PC-9 (cell line): ENCODE results near the gene OSBPL8. TPM values are rescaled to one million over a fixed set of nuclear protein-coding genes. Genes with fewer than 3 reads are reported as not detected.

Source experiments
- BruUV-seq: library from RNA; stranded (reverse); fragments of 400-500 nt; replicated peaks from 2 replicates; lab custom pipeline; 2021; lab: Mats Ljungman, UMichigan
- CTCF ChIA-PET: fragments of 300-600 bp; sonication (Branson Sonifier 250); formaldehyde crosslinking; loops from one replicate; lab custom pipeline; 2022; ENCODE audit warnings: antibody characterized with exemption; lab: Charles Lee
- POLR2A ChIA-PET: fragments of 300-600 bp; sonication (Branson Sonifier 250); formaldehyde crosslinking; loops from one replicate; lab custom pipeline; 2022; ENCODE audit warnings: antibody characterized with exemption; ENCODE audit not compliant: unreplicated experiment; lab: Charles Lee
- DNase-seq, 2 experiments: peaks; one replicate each; pipeline versions ENCODE4 v3.0.0 to v3.0.0-alpha.2; 2015 to 2022; ENCODE audit warnings: mixed read lengths in 1 of 2
- H2AFZ ChIP-seq: fragments of 200-600 bp; sonication (generic); 2 replicates; pipeline ENCODE4 v1.8.1; 2017; ENCODE audit warnings: antibody characterized with exemption
- H3F3A ChIP-seq: fragments of 200-600 bp; sonication (generic); 2 replicates; pipeline ENCODE4 v1.8.1; 2017; ENCODE audit warnings: antibody characterized with exemption, mild to moderate bottlenecking, low read depth; ENCODE audit not compliant: insufficient read depth
- H3K27ac ChIP-seq: fragments of 200-600 bp; sonication (generic); 2 replicates; pipeline ENCODE4 v1.6.1; 2016; ENCODE audit warnings: mixed run types
- H3K27me3 ChIP-seq: fragments of 200-600 bp; sonication (generic); 2 replicates; pipeline ENCODE4 v1.6.1; 2016; ENCODE audit warnings: low read depth, mixed run types; ENCODE audit not compliant: insufficient read depth
- H3K36me3 ChIP-seq: fragments of 200-600 bp; sonication (generic); 2 replicates; pipeline ENCODE4 v1.6.1; 2016; ENCODE audit warnings: low read depth, mixed run types
- H3K4me1 ChIP-seq: fragments of 200-600 bp; sonication (generic); replicated peaks from 2 replicates; pipeline ENCODE4 v1.6.1; 2016; ENCODE audit warnings: mixed run types; ENCODE audit not compliant: insufficient read depth
- H3K4me2 ChIP-seq: fragments of 200-600 bp; sonication (generic); 2 replicates; pipeline ENCODE4 v1.6.1; 2017; ENCODE audit warnings: mixed run types
- H3K4me3 ChIP-seq: fragments of 200-600 bp; sonication (generic); 2 replicates; pipeline ENCODE4 v1.6.1; 2016; ENCODE audit warnings: mixed run types
- H3K79me2 ChIP-seq: fragments of 200-600 bp; sonication (generic); 2 replicates; pipeline ENCODE4 v1.6.1; 2017; ENCODE audit warnings: low read depth, mixed run types
- H3K9me2 ChIP-seq: fragments of 200-600 bp; sonication (generic); 2 replicates; pipeline ENCODE4 v1.8.1; 2017; ENCODE audit warnings: mild to moderate bottlenecking; ENCODE audit not compliant: insufficient read depth
- H3K9me3 ChIP-seq: fragments of 200-600 bp; sonication (generic); 2 replicates; pipeline ENCODE4 v1.8.1; 2016; ENCODE audit warnings: low read depth; ENCODE audit not compliant: insufficient read depth
- H4K20me1 ChIP-seq: fragments of 200-600 bp; sonication (generic); 2 replicates; pipeline ENCODE4 v1.8.1; 2017; ENCODE audit not compliant: insufficient read depth
- EZH2 ChIP-seq: fragments of 200-600 bp; sonication (generic); IDR thresholded peaks from 2 replicates; pipeline ENCODE4 v1.8.0; 2017; ENCODE audit warnings: antibody characterized with exemption, low read depth
- intact Hi-C: fragments of 100-400 bp; cut with micrococcal nuclease; formaldehyde crosslinking; loops from one replicate; pipeline ENCODE4 v1.10.0; 2022; ENCODE audit not compliant: unreplicated experiment
- total RNA-seq: library from RNA; stranded (reverse); gene quantifications from 2 replicates; pipeline ENCODE4 v1.2.3, GENCODE V29; 2021
- TF ChIP-seq, protein P1 (sequence below): fragments of 200-600 bp; sonication (generic); conservative IDR thresholded peaks from 2 replicates; pipeline ENCODE4 v1.6.1; 2017; ENCODE audit warnings: mixed run types, antibody characterized with exemption, mild to moderate bottlenecking, moderate library complexity

OSBPL8 gene
- total RNA-seq, 1 experiment from 2014 or later, result 53.2 TPM

DNA sequence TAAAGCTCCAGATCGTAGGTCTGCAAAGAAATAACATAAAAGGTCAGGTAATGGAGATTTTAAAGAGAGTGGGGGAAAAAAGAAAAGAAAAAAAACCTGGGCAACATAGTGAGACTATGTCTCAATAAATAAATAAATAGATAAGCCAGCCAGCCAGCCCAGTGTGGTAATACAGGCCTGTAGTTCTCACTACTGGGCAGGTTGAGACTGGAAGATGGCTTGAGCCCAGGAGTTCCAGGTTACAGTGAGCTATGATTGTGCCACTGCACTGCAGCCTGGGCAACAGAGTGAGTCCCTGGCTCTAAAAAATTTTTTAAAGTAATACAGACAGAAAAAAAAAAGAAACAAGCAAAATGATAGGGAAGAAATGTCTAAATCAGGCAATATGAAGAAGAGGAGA is 168.1 kb downstream of the OSBPL8 start:
- Histone ChIP-seq H3K4me1 (no peaks in the 10 kb centered on the region), H3K36me3 (no peaks in the 10 kb centered on the region), H3F3A (0 out of 2 replicates have a peak, but pooled peaks cover 4% of the 10 kb centered on the region), H3K9me3 (no peaks in the 10 kb centered on the region), H3K27me3 (no peaks in the 10 kb centered on the region), H3K4me3 (no peak overlapping the region), H3K27ac (no peak overlapping the region), H2AFZ (no peak overlapping the region), H4K20me1 (no peaks in the 10 kb centered on the region; the same call in 1 of the 2 replicates), H3K9me2 (no peaks in the 10 kb centered on the region), H3K79me2 (no peaks in the 10 kb centered on the region), H3K4me2 (no peak overlapping the region)
- POLR2A ChIA-PET, result no interaction called here
- intact Hi-C loops, result no loop called here
- CTCF ChIA-PET, result no interaction called here
- no peak for DNase-seq
- BruUV-seq, result no TSS peak
- no peak for TF ChIP-seq EZH2
- TF ChIP-seq, protein P1, sequence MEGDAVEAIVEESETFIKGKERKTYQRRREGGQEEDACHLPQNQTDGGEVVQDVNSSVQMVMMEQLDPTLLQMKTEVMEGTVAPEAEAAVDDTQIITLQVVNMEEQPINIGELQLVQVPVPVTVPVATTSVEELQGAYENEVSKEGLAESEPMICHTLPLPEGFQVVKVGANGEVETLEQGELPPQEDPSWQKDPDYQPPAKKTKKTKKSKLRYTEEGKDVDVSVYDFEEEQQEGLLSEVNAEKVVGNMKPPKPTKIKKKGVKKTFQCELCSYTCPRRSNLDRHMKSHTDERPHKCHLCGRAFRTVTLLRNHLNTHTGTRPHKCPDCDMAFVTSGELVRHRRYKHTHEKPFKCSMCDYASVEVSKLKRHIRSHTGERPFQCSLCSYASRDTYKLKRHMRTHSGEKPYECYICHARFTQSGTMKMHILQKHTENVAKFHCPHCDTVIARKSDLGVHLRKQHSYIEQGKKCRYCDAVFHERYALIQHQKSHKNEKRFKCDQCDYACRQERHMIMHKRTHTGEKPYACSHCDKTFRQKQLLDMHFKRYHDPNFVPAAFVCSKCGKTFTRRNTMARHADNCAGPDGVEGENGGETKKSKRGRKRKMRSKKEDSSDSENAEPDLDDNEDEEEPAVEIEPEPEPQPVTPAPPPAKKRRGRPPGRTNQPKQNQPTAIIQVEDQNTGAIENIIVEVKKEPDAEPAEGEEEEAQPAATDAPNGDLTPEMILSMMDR, result no peak

DNA sequence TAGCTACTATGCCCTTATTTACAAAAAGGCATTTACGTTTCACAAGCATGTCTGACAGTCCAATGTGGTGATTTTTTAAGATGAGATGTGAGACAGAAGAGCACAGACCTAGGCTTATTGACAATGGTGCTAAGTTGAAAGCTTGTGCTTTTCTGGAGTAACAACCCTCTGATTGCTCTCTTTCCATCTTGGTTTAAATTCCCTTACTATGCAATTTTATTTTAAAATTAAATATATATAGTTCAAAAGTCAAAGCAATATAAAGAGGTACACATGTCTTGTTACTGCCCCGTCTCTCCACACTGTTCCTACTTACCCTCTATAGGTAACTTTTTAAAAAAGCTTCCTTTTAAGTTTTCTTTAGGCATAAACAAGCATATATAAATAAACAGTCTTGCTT is 172.0 kb downstream of the OSBPL8 start:
- CTCF ChIA-PET, result no interaction called here
- no peaks in the 10 kb centered on the region for H3K27me3 ChIP-seq
- H3F3A ChIP-seq, result 0 out of 2 replicates have a peak, but pooled peaks cover 4% of the 10 kb centered on the region
- intact Hi-C loops, result no loop called here
- H2AFZ ChIP-seq, result no peak overlapping the region
- H3K27ac ChIP-seq, result no peak overlapping the region
- no peaks in the 10 kb centered on the region for H3K36me3 ChIP-seq
- H3K9me2 ChIP-seq, result no peaks in the 10 kb centered on the region
- no peaks in the 10 kb centered on the region for H3K4me1 ChIP-seq
- no peak overlapping the region for H3K4me2 ChIP-seq
- no peak for DNase-seq
- POLR2A ChIA-PET, result no interaction called here
- no peaks in the 10 kb centered on the region for H3K9me3 ChIP-seq
- H4K20me1 ChIP-seq, result no peaks in the 10 kb centered on the region; the same call in 1 of the 2 replicates
- no TSS peak for BruUV-seq
- H3K4me3 ChIP-seq, result no peak overlapping the region
- TF ChIP-seq, protein P1, result no peak
- TF ChIP-seq EZH2, result no peak
- H3K79me2 ChIP-seq, result no peaks in the 10 kb centered on the region

- 0 out of 2 replicates have a peak, but pooled peaks cover 4% of the 10 kb centered on the region for H3F3A ChIP-seq
- H3K27ac ChIP-seq, result no peak overlapping the region
- H3K4me1 ChIP-seq, result no peaks in the 10 kb centered on the region
- DNase-seq, result no peak
- intact Hi-C loops, result no loop called here
- H3K9me3 ChIP-seq, result no peaks in the 10 kb centered on the region
- no peak for TF ChIP-seq EZH2
- TF ChIP-seq, protein P1, result no peak
- H3K27me3 ChIP-seq, result no peaks in the 10 kb centered on the region
- H3K4me3 ChIP-seq, result no peak overlapping the region
- no peak overlapping the region for H2AFZ ChIP-seq
- no TSS peak for BruUV-seq
- H3K9me2 ChIP-seq, result no peaks in the 10 kb centered on the region
- H3K36me3 ChIP-seq, result no peaks in the 10 kb centered on the region
- POLR2A ChIA-PET, result no interaction called here
- H4K20me1 ChIP-seq, result no peaks in the 10 kb centered on the region
- CTCF ChIA-PET, result no interaction called here
- no peak overlapping the region for H3K4me2 ChIP-seq
- no peaks in the 10 kb centered on the region for H3K79me2 ChIP-seq
Measured at GRCh38 chr12:76384560-76384959, 175.0 kb downstream of the OSBPL8 start.
